Aorta (tissue), 5 donors: Measurements from ENCODE around the gene PRLH. TPM values are rescaled to one million over a fixed set of nuclear protein-coding genes. Genes with fewer than 3 reads are reported as not detected.

Source experiments
- ATAC-seq: fragments of 200-7000 bp; cut with Tn5 transposase; one replicate; pipeline ENCODE4 v1.9.1; 2022; ENCODE audit warnings: moderate library complexity; ENCODE audit not compliant: low FRiP score
- DNase-seq, 2 donors: peaks; one replicate each; pipeline ENCODE4 v3.0.0-alpha.2; 2020
- H3K27ac ChIP-seq, 2 donors: one replicate each; pipeline ENCODE4 v1.5.1; 2013; ENCODE audit warnings: low read length in 2 of 2, mild to moderate bottlenecking in 2 of 2, moderate library complexity in 2 of 2, control low read depth in 1 of 2, inconsistent platforms in 1 of 2, low read depth in 1 of 2
- H3K27me3 ChIP-seq, 2 donors: one replicate each; pipeline ENCODE4 v1.6.1; 2013; ENCODE audit warnings: control low read depth in 1 of 2, low read length in 1 of 2, mild to moderate bottlenecking in 1 of 2, moderate library complexity in 1 of 2; ENCODE audit not compliant: insufficient read depth in 2 of 2, control insufficient read depth in 1 of 2
- H3K36me3 ChIP-seq, 2 donors: one replicate each; pipeline ENCODE4 v1.6.1; 2013; ENCODE audit warnings: control low read depth in 1 of 2, low read length in 1 of 2, mild to moderate bottlenecking in 1 of 2; ENCODE audit not compliant: insufficient read depth in 2 of 2, control insufficient read depth in 1 of 2
- H3K4me1 ChIP-seq, 2 donors: one replicate each; pipeline ENCODE4 v1.6.1; 2013; ENCODE audit warnings: low read length in 2 of 2, control low read depth in 1 of 2, mild to moderate bottlenecking in 1 of 2, moderate library complexity in 1 of 2; ENCODE audit not compliant: insufficient read depth in 2 of 2, control insufficient read depth in 1 of 2
- H3K4me3 ChIP-seq, 2 donors: one replicate each; pipeline ENCODE4 v1.5.1; 2013; ENCODE audit warnings: low read length in 2 of 2, control low read depth in 1 of 2, mild to moderate bottlenecking in 1 of 2
- H3K9me3 ChIP-seq: one replicate; pipeline ENCODE4 v1.6.1; 2013; ENCODE audit warnings: mild to moderate bottlenecking, low read length; ENCODE audit not compliant: control insufficient read depth
- WGBS, 2 donors: extraction: QIAGEN DNeasy Blood & Tissue Kit; methylation state at CpG; one replicate each; pipeline ENCODE4 v1.1.7; 2013; 5-methylcytosine and 5-hydroxymethylcytosine counted together
- intact Hi-C, 2 donors: fragments of 100-400 bp; cut with DNase I; formaldehyde crosslinking; loops; one replicate each; pipeline versions ENCODE4 v1.14.2 to v1.15.0; 2022
- polyA plus RNA-seq, 2 donors: library from polyadenylated mRNA; stranded (reverse); fragments of 200-250 nt; gene quantifications; one replicate each; pipeline ENCODE4 v1.2.3, GENCODE V29; 2013
- total RNA-seq, 2 donors: library from RNA; stranded (reverse); fragmentation: NEBNext Ultra II Directional; extraction: Animal tissue kit (Norgen Biotek cat#: 25700); gene quantifications; one replicate each; pipeline ENCODE4 v1.2.1, GENCODE V29; 2021
- donor health status: healthy with polysubstance abuse.
- donor health status: Bipolar disorder and iron deficiency.
- donor health status: DM: no; HTN: no; CAD: no.
- donor health status: DM: no; HTN: no; CAD: no.
- donor health status: DM: yes; HTN: yes; CAD: no.

The PRLH gene
- total and polyA plus RNA-seq, 4 donors: not detected

DNA sequence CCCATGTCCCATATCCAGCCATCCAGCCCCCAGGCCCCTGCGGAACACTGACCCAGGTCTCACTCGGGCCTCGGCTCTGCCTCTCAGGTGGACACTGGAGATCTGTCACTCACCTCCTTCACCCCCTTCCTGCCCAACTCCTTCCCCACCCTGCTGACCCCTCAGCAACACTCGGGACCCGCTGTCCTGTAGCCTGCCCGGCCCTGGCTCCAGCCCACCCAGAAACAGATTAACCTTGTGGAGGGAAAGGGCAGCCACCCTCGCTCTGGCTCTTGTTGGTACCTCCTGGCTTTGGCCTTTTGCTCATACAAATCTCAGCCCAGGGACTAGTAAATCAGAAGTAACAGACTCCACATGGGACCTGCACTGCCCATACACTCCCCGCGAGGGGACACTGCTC, 29.8 kb upstream of the PRLH start:
- no peak overlapping the region for H3K4me3 ChIP-seq
- H3K27ac ChIP-seq: no peak overlapping the region
- ATAC-seq: no peak
- no peaks in the 10 kb centered on the region for H3K9me3 ChIP-seq
- no peak for DNase-seq
- intact Hi-C loops: no loop called here
- H3K36me3 ChIP-seq: no peaks in the 10 kb centered on the region
- H3K27me3 ChIP-seq: no peaks in the 10 kb centered on the region
- WGBS, 2 donors: 91 to 96% methylated on average over 9 of the region's 9 CpGs
- no peaks in the 10 kb centered on the region for H3K4me1 ChIP-seq

DNA sequence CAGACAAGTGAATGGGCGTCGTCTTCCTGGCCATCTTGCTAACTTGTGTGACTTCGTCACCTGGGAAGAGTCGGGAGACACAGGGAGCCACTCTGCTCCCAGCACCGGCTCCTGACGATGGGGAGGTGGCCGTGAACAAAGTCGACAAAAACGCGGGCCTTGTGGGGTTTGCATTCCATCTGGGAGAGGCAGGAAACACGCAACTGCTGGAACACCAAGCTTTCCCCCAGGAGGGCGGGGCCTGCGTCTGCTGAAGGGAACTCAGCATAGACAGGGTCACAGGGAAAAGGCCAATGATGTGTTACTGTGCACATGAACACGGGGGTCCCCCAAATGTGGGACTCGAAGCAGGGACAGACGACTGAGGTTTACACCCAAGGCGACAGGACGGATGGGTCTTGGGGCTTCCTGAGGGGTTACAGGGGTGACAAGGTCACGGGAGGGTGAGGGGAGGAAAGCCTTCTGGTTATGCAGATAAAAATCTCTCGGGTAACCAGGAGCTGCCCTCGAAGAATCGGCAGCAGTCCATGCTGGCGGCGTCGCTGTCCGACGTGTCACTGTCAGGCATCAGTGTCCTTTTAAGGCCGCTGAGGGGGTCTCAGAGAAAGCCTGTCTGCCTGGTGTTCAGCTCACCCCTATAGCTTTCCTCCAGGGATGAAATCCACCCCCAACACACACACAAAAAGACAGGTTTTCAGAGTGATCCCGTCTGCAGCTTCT, 28.2 kb upstream of the PRLH start:
- DNase-seq (no peak), ATAC-seq (no peak)
- no peaks in the 10 kb centered on the region for H3K36me3 ChIP-seq
- H3K27ac ChIP-seq: no peak overlapping the region
- no peaks in the 10 kb centered on the region for H3K4me1 ChIP-seq
- WGBS, 2 donors: 72 to 74% methylated on average over 29 of the region's 29 CpGs
- intact Hi-C loops: no loop called here
- H3K27me3 ChIP-seq: no peaks in the 10 kb centered on the region
- H3K4me3 ChIP-seq: no peak overlapping the region
- H3K9me3 ChIP-seq: no peaks in the 10 kb centered on the region

DNA sequence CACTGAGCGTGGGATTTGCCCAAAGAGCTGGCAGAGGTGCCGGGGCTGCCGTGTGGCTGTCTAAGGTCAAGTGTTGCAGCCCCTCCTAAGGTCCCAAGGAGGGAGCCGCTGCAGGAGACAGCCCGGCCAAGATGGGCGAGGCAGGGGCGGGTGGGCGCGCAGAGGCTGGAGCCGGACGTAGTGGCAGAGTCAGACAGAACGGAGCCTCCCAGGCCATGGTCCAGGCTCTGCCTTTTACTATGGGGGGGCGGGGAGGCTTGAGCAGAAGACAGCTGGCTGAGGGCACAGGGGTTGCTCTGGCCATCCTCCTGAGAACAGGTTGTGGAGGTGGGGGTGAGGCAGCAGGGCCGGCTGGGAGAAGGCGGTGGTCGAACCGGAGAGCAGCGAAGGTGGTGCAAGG, 27.5 kb upstream of the PRLH start:
- intact Hi-C loops: no loop called here
- no peak for DNase-seq
- no peaks in the 10 kb centered on the region for H3K27me3 ChIP-seq
- H3K4me1 ChIP-seq: no peaks in the 10 kb centered on the region
- 92 to 94% methylated on average over 16 to 18 of the region's 18 CpGs for WGBS, 2 donors
- H3K27ac ChIP-seq: no peak overlapping the region
- H3K9me3 ChIP-seq: no peaks in the 10 kb centered on the region
- H3K36me3 ChIP-seq: no peaks in the 10 kb centered on the region
- no peak overlapping the region for H3K4me3 ChIP-seq
- no peak for ATAC-seq

DNA sequence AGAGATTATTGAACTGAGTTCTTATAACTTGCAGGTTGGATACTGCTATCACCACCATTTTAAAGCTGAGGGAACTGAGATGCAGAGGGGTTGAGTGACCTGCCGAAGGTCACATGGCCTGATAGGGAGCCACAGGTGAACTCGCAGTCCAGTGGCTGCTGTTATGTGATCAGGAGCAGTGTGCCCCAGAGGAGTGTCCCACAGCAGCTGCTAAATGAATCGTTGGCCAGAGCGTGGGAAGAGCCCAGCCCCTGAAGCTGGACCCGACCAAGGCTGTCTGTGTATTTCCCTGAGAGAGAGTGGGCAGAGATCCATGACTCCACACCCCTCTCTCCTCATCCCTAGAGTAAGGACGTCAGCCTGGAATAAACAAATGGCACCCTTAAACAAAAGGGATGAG, 26.7 kb upstream of the PRLH start:
- no peak for ATAC-seq

DNA sequence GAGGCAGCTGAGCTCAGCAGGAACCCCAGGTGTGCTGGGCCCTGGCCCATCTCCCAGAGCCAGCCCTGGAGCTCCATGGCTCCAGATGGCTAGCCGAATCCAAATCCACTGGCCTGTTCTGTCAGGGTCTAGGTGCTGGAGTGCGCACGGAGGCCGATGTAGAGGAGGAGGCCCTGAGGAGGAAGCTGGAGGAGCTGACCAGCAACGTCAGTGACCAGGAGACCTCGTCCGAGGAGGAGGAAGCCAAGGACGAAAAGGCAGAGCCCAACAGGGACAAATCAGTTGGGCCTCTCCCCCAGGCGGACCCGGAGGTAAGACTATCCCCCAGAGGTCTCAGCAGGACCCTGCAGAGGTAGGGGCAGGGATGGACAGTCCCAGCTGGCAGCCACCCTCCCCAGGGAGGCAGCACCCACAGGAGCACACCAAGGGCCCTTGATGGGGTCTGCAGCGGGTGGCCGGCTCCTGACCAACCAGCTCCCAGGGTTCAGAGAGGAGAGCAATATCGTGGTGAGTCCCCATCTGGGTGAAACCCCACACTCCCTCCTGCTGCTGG, 26.1 kb upstream of the PRLH start:
- 91% methylated on average over 13 of the region's 13 CpGs for WGBS, 2 donors
- Histone ChIP-seq H3K4me3 (no peak overlapping the region), H3K27ac (no peak overlapping the region)

More for the DNA sequence above, 26.7 kb upstream of the PRLH start:
- no peak for DNase-seq
- Histone ChIP-seq H3K9me3 (no peaks in the 10 kb centered on the region), H3K27me3 (no peaks in the 10 kb centered on the region), H3K36me3 (no peaks in the 10 kb centered on the region), H3K4me3 (no peak overlapping the region), H3K27ac (no peak overlapping the region), H3K4me1 (no peaks in the 10 kb centered on the region)
- WGBS, 2 donors: 83 to 86% methylated on average over 6 of the region's 6 CpGs
- intact Hi-C loops: no loop called here

DNA sequence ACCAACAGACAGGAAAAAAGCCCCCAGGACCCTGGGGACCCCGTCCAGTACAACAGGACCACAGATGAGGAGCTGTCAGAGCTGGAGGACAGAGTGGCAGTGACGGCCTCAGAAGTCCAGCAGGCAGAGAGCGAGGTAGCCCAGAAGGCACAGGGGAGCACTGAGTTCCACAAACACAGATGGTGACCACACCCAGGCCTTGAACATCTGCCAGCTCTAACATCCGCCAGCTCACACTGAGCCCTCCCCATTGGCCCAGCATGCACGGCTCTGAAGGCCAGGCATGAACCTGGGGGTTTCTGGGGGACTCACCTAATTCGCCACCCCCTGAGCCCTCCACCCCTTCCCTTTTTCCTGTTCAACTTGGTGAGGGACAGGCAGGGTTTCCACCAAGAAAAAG, 25.6 kb upstream of the PRLH start:
- Histone ChIP-seq H3K4me1 (no peaks in the 10 kb centered on the region), H3K27me3 (no peaks in the 10 kb centered on the region), H3K9me3 (no peaks in the 10 kb centered on the region), H3K36me3 (no peaks in the 10 kb centered on the region), H3K27ac (no peak overlapping the region), H3K4me3 (no peak overlapping the region)
- peak in 1 of 2 donors; percentile 64 for DNase-seq
- ATAC-seq: peak; percentile 65
- WGBS, 2 donors: 63 to 66% methylated on average over 6 of the region's 6 CpGs
- intact Hi-C loops: no loop called here

More for the DNA sequence above, 26.1 kb upstream of the PRLH start:
- intact Hi-C loops: no loop called here
- Histone ChIP-seq H3K9me3 (no peaks in the 10 kb centered on the region), H3K4me1 (no peaks in the 10 kb centered on the region), H3K27me3 (no peaks in the 10 kb centered on the region), H3K36me3 (no peaks in the 10 kb centered on the region)
- DNase-seq (no peak), ATAC-seq (no peak)

DNA sequence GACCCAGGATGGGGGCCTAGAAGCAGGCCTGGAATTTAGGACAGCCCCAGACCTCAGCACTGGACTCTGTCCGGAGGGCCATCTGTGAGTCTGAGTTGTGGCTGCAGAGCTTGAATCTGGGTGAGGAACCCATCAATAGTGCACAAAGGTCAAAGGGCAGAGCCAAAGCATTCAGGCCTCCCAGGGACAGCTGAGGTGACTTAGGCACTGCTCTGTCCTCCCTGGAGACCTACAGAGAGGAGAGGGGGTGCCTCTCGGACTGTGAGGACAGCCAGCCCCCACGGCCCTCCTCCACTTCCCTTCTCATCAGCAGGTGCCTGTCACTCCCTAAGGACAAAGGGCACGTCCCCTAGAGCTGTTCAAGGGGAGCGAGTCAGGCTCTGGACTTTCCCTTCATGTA, 25.1 kb upstream of the PRLH start:
- H3K27me3 ChIP-seq: no peaks in the 10 kb centered on the region
- WGBS, 2 donors: 92% methylated on average over 5 of the region's 5 CpGs
- no peak overlapping the region for H3K27ac ChIP-seq
- H3K4me1 ChIP-seq: no peaks in the 10 kb centered on the region
- intact Hi-C loops: no loop called here
- no peak for ATAC-seq
- no peak for DNase-seq
- H3K4me3 ChIP-seq: no peak overlapping the region
- H3K36me3 ChIP-seq: no peaks in the 10 kb centered on the region
- H3K9me3 ChIP-seq: no peaks in the 10 kb centered on the region

DNA sequence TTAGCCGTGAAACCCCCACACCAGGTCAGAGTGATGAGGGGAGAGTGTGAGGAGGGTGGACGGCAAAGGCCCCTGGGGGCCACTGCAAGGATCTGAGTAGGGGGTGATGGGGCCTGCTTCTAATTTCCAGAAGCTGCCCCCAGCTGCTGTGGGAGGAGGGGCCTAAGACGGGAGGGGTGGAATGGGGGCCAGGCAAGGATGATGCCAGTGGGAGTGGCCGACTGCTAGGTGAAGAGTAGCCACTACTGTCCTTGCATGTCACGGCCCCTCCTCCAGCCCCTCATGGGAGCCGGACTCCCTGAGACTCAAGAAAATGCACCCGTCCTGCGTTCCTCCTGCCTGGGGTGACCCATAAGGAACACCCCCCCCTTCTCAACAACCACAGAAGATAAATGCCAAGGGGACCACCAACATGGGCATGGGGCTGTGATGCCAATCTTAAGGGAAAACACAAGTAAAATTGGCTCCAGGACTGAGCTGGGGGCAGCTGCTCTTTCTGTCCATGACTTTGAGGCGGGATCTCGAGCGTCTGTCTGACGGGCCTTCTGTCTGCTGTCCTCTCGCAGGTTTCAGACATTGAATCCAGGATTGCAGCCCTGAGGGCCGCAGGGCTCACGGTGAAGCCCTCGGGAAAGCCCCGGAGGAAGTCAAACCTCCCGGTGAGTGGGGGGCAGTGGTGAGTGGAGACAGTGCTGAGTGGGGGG, 24.2 kb upstream of the PRLH start:
- DNase-seq (no peak), ATAC-seq (no peak)
- H3K4me1 ChIP-seq: no peaks in the 10 kb centered on the region
- H3K27me3 ChIP-seq: no peaks in the 10 kb centered on the region
- H3K27ac ChIP-seq: no peak overlapping the region
- no peaks in the 10 kb centered on the region for H3K9me3 ChIP-seq
- H3K4me3 ChIP-seq: no peak overlapping the region
- intact Hi-C loops: no loop called here
- WGBS, 2 donors: 96% methylated on average over 18 of the region's 18 CpGs
- no peaks in the 10 kb centered on the region for H3K36me3 ChIP-seq
